ENCODE measurements around the gene IMPA2. TPM values are rescaled to one million over a fixed set of nuclear protein-coding genes. Genes with fewer than 3 reads are reported as not detected.

IMPA2 gene
- total and polyA plus RNA-seq, 10 of the 15 experiments (the other 5 are each of a cell fraction or from before 2014, with no cell fraction given): 0.24 to 21.0 (median 11.4) TPM

DNA sequence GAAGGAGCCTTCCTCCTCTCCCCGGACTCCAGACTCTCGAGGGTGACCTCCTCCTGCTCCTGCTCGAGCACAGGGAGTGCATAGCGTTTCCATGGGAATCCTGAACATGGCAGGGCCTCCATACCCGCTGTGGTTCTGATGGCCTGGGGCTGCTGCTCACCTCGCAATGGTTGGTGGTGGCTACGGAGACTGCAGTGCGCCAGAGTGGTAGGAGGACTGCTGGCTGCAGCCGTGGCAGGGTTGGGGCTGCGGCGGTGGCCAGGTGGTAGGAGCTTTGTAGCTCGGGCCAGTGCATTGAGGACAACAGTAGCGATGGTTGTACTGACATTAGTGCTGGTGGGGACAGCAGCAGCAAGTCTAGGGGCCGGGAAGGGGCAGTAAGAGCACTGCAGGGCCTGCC, 80.4 kb downstream of the IMPA2 start:
- Histone ChIP-seq H2AFZ (ENCODE audit: control insufficient read depth, low read depth, low read length) (no peak overlapping the region), H3K9me3 (replicated peaks; ENCODE audit: control insufficient read depth, insufficient read depth, low read length) (no peaks in the 10 kb centered on the region), H3K4me1 (ENCODE audit: control insufficient read depth, insufficient read depth, low read length) (no peaks in the 10 kb centered on the region), H3K27ac (ENCODE audit: control insufficient read depth, insufficient read depth) (no peak overlapping the region), H3K9ac (ENCODE audit: control insufficient read depth, insufficient read depth, low read length) (no peak overlapping the region), H3K36me3 (ENCODE audit: control insufficient read depth in 2 of 2, insufficient read depth in 2 of 2, low read length in 1 of 2) (no peaks in the 10 kb centered on the region), H3K27me3 (replicated peaks in 1 of 2; ENCODE audit: control insufficient read depth in 2 of 2, insufficient read depth in 2 of 2, low read length in 1 of 2) (no peaks in the 10 kb centered on the region), H3K4me2 (ENCODE audit: control insufficient read depth, insufficient read depth) (no peak overlapping the region), H4K20me1 (ENCODE audit: control insufficient read depth, insufficient read depth) (no peaks in the 10 kb centered on the region), H3K79me2 (ENCODE audit: control insufficient read depth, insufficient read depth, low read length) (no peaks in the 10 kb centered on the region), H3K4me3 (no peak overlapping the region)
- no peak for ATAC-seq
- TF ChIP-seq ETV6 (conservative IDR thresholded peaks at IDR 0.05 in 1 of 2, IDR thresholded peaks at IDR 0.05 in 1 of 2; ENCODE audit: borderline replicate concordance in 1 of 2, low read depth in 1 of 2) (no peak), NR2C2 (IDR thresholded peaks at IDR 0.05; ENCODE audit: borderline replicate concordance, control insufficient read depth, insufficient read length, low read depth) (no peak), SREBF1 (IDR thresholded peaks at IDR 0.05; ENCODE audit: low read length) (no peak), BACH1 (IDR thresholded peaks at IDR 0.05; ENCODE audit: borderline replicate concordance) (no peak), CBX3 (IDR thresholded peaks at IDR 0.05; ENCODE audit: borderline replicate concordance, low read depth) (no peak), MYB (IDR thresholded peaks at IDR 0.05; ENCODE audit: borderline replicate concordance, low read depth, low read length) (no peak), STAT1 (conservative IDR thresholded peaks at IDR 0.05) (no peak), CHD1 (IDR thresholded peaks at IDR 0.05; ENCODE audit: low read depth, low read length) (no peak), SMARCA5 (IDR thresholded peaks at IDR 0.05) (no peak), STAT3 (IDR thresholded peaks at IDR 0.05; ENCODE audit: low read depth, low read length) (no peak)
- TF ChIP-seq, protein P1, sequence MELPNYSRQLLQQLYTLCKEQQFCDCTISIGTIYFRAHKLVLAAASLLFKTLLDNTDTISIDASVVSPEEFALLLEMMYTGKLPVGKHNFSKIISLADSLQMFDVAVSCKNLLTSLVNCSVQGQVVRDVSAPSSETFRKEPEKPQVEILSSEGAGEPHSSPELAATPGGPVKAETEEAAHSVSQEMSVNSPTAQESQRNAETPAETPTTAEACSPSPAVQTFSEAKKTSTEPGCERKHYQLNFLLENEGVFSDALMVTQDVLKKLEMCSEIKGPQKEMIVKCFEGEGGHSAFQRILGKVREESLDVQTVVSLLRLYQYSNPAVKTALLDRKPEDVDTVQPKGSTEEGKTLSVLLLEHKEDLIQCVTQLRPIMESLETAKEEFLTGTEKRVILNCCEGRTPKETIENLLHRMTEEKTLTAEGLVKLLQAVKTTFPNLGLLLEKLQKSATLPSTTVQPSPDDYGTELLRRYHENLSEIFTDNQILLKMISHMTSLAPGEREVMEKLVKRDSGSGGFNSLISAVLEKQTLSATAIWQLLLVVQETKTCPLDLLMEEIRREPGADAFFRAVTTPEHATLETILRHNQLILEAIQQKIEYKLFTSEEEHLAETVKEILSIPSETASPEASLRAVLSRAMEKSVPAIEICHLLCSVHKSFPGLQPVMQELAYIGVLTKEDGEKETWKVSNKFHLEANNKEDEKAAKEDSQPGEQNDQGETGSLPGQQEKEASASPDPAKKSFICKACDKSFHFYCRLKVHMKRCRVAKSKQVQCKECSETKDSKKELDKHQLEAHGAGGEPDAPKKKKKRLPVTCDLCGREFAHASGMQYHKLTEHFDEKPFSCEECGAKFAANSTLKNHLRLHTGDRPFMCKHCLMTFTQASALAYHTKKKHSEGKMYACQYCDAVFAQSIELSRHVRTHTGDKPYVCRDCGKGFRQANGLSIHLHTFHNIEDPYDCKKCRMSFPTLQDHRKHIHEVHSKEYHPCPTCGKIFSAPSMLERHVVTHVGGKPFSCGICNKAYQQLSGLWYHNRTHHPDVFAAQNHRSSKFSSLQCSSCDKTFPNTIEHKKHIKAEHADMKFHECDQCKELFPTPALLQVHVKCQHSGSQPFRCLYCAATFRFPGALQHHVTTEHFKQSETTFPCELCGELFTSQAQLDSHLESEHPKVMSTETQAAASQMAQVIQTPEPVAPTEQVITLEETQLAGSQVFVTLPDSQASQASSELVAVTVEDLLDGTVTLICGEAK (IDR thresholded peaks at IDR 0.05; ENCODE audit: borderline replicate concordance): no peak
- intact Hi-C loops (cut with micrococcal nuclease; ENCODE audit: unreplicated experiment) (no loop called here), in situ Hi-C loops (cut with MboI) (no loop called here)
- ChIA-PET POLR2A (no interaction called here), RAD21 (ENCODE audit: unreplicated experiment) (no interaction called here), CTCF (interaction anchor here (0.6 kb wide), 1 partner anchor 47 kb away, joined by 3 read pairs; no protein-coding TSS in a partner anchor), SMC1A (ENCODE audit: uncharacterized antibody, unreplicated experiment) (no interaction called here)
- 49% methylated on average over 14 of the region's 14 CpGs for WGBS (ENCODE audit: insufficient coverage, insufficient replicate concordance, low lambda C conversion rate, missing lambda C conversion rate)
- DNase-seq (ENCODE audit: low read depth, low spot score): no peak
- no peak for FAIRE-seq
- BruUV-seq (replicated peaks): no TSS peak

Measured in GM12878 (cell line).